Activated CD4-positive, alpha-beta T cell treated with anti-CD3 and anti-CD28 coated beads, Interleukin-2, amount 10 ng/mL, durations not matched to agents 24 days and 14 days (primary cell): ENCODE measurements around the gene CAND2. TPM values are rescaled to one million over a fixed set of nuclear protein-coding genes. Genes with fewer than 3 reads are reported as not detected.
A peak's percentile ranks its signal among the peaks of the same experiment; 100 is the strongest.
"Not testable (repeated sequence)": the region's sequence is repeated elsewhere in the genome, so short reads cannot be mapped to it uniquely, and the experiment has no call there.

Experiments
- DNase-seq: peaks from one replicate; pipeline ENCODE4 v3.0.0; 2022
- H3K27ac Mint-ChIP-seq: one replicate; pipeline ENCODE4 v1.8.0; 2022; ENCODE audit warnings: mild to moderate bottlenecking, mixed read lengths
- H3K27me3 Mint-ChIP-seq: one replicate; pipeline ENCODE4 v1.8.0; 2022; ENCODE audit warnings: mixed read lengths
- H3K36me3 Mint-ChIP-seq: one replicate; pipeline ENCODE4 v1.8.0; 2022; ENCODE audit warnings: low read depth, mild to moderate bottlenecking, mixed read lengths
- H3K4me1 Mint-ChIP-seq: one replicate; pipeline ENCODE4 v1.8.0; 2021; ENCODE audit warnings: mixed read lengths
- H3K4me3 Mint-ChIP-seq: one replicate; pipeline ENCODE4 v1.8.0; 2022; ENCODE audit warnings: mild to moderate bottlenecking, moderate library complexity, mixed read lengths
- H3K9me3 Mint-ChIP-seq: one replicate; pipeline ENCODE4 v1.8.0; 2021; ENCODE audit warnings: mixed read lengths
- intact Hi-C: fragments of 100-400 bp; cut with micrococcal nuclease; formaldehyde crosslinking; loops from one replicate; pipeline ENCODE4 v1.15.1; 2023
- total RNA-seq: library from RNA; stranded (reverse); gene quantifications from 2 replicates; pipeline ENCODE4 v1.2.3, GENCODE V29; 2022

The CAND2 gene
- total RNA-seq, 1 donor from 2014 or later, result 0.75 TPM

GRCh38 chr3:12835052-12835665, 38.7 kb downstream of the CAND2 start:
- no peaks in the 10 kb centered on the region for H3K27me3 Mint-ChIP-seq
- no peak overlapping the region for H3K27ac Mint-ChIP-seq
- DNase-seq, result no peak
- peaks cover 38% of the 10 kb centered on the region for H3K4me1 Mint-ChIP-seq
- intact Hi-C loops, result no loop called here
- H3K9me3 Mint-ChIP-seq, result no peaks in the 10 kb centered on the region
- H3K4me3 Mint-ChIP-seq, result no peak overlapping the region
- peaks cover 87% of the 10 kb centered on the region for H3K36me3 Mint-ChIP-seq

GRCh38 chr3:12837295-12837986, 41.0 kb downstream of the CAND2 start:
- H3K27ac Mint-ChIP-seq, result peak overlapping the region; percentile 32
- H3K4me1 Mint-ChIP-seq, result peaks cover 43% of the 10 kb centered on the region
- peak overlapping the region; percentile 97 for H3K4me3 Mint-ChIP-seq
- no peaks in the 10 kb centered on the region for H3K27me3 Mint-ChIP-seq
- no peaks in the 10 kb centered on the region for H3K9me3 Mint-ChIP-seq
- no peak for DNase-seq
- intact Hi-C loops, result no loop called here
- peaks cover 85% of the 10 kb centered on the region for H3K36me3 Mint-ChIP-seq

- Mint-ChIP-seq H3K4me3 (peak overlapping the region; percentile 97), H3K9me3 (no peaks in the 10 kb centered on the region), H3K4me1 (peaks cover 43% of the 10 kb centered on the region), H3K27ac (peak overlapping the region; percentile 82), H3K27me3 (no peaks in the 10 kb centered on the region), H3K36me3 (peaks cover 77% of the 10 kb centered on the region)
- DNase-seq, result no peak
- intact Hi-C loops, result no loop called here
Measured at GRCh38 chr3:12838179-12838965, 41.9 kb downstream of the CAND2 start.

GRCh38 chr3:12839156-12839946, 42.9 kb downstream of the CAND2 start:
- Mint-ChIP-seq H3K27me3 (no peaks in the 10 kb centered on the region), H3K4me3 (peak overlapping the region; percentile 97), H3K9me3 (no peaks in the 10 kb centered on the region), H3K36me3 (peaks cover 67% of the 10 kb centered on the region), H3K4me1 (peaks cover 43% of the 10 kb centered on the region), H3K27ac (peak overlapping the region; percentile 99)
- intact Hi-C loops, result no loop called here
- no peak for DNase-seq

GRCh38 chr3:12840148-12840547, 43.7 kb downstream of the CAND2 start:
- peaks cover 59% of the 10 kb centered on the region for H3K36me3 Mint-ChIP-seq
- peak overlapping the region; percentile 99 for H3K27ac Mint-ChIP-seq

GRCh38 chr3:12840591-12841148, 44.2 kb downstream of the CAND2 start:
- Mint-ChIP-seq H3K27me3 (no peaks in the 10 kb centered on the region), H3K9me3 (no peaks in the 10 kb centered on the region), H3K4me3 (peak overlapping the region; percentile 97), H3K4me1 (peaks cover 43% of the 10 kb centered on the region), H3K27ac (peak overlapping the region; percentile 99), H3K36me3 (peaks cover 55% of the 10 kb centered on the region)
- intact Hi-C loops, result loop anchor here (1.0 to 5.0 kb wide), 4 partner anchors 30 to 1282 kb away; partner anchors contain the start of genes CHCHD4, MKRN2 and RAF1
- DNase-seq, result no peak

More at GRCh38 chr3:12840148-12840547, 43.7 kb downstream of the CAND2 start:
- not testable (repeated sequence) for H3K9me3 Mint-ChIP-seq, DNase-seq, H3K27me3 Mint-ChIP-seq
- intact Hi-C loops, result loop anchor here (2.0 to 5.0 kb wide), 3 partner anchors 29 to 1282 kb away; partner anchors contain the start of genes CHCHD4 and MKRN2
- Mint-ChIP-seq H3K4me3 (peak overlapping the region; percentile 97), H3K4me1 (peaks cover 43% of the 10 kb centered on the region)

- DNase-seq, result peak; percentile 95
- Mint-ChIP-seq H3K36me3 (peaks cover 48% of the 10 kb centered on the region), H3K27ac (peak within 1 kb of the TSS; percentile 99), H3K4me3 (peak within 1 kb of the TSS; percentile 97), H3K27me3 (no peaks in the 10 kb centered on the region), H3K9me3 (no peaks in the 10 kb centered on the region), H3K4me1 (peaks cover 38% of the 10 kb centered on the region)
- intact Hi-C loops, result loop anchor here (1.0 to 5.0 kb wide), 4 partner anchors 31 to 1281 kb away; partner anchors contain the start of genes CHCHD4, MKRN2 and RAF1
Measured at GRCh38 chr3:12841149-12841969, 44.9 kb downstream of the CAND2 start, which contains the start of gene RPL32. RPL32 (minus strand) TSS chr3:12841565; CDS start chr3:12840237, 1,328 bp downstream.

- Mint-ChIP-seq H3K36me3 (peaks cover 44% of the 10 kb centered on the region), H3K4me1 (peaks cover 36% of the 10 kb centered on the region), H3K27me3 (no peaks in the 10 kb centered on the region), H3K27ac (peak overlapping the region; percentile 99), H3K9me3 (no peaks in the 10 kb centered on the region), H3K4me3 (peak overlapping the region; percentile 97)
- intact Hi-C loops, result loop anchor here (1.0 to 5.0 kb wide), 4 partner anchors 31 to 1280 kb away; partner anchors contain the start of genes CHCHD4, MKRN2 and RAF1
- no peak for DNase-seq
Measured at GRCh38 chr3:12841970-12842328, 45.5 kb downstream of the CAND2 start.

- H3K4me1 Mint-ChIP-seq, result peaks cover 32% of the 10 kb centered on the region
- peaks cover 39% of the 10 kb centered on the region for H3K36me3 Mint-ChIP-seq
- no peak overlapping the region for H3K4me3 Mint-ChIP-seq
- no peak for DNase-seq
- H3K27ac Mint-ChIP-seq, result peak overlapping the region; percentile 99
- H3K27me3 Mint-ChIP-seq, result no peaks in the 10 kb centered on the region
- H3K9me3 Mint-ChIP-seq, result no peaks in the 10 kb centered on the region
- intact Hi-C loops, result loop anchor here (5.0 kb wide), 1 partner anchor 1280 kb away; the partner anchor contains the start of gene CHCHD4
Measured at GRCh38 chr3:12842469-12842868, 46.0 kb downstream of the CAND2 start.

GRCh38 chr3:12845811-12846210, 49.3 kb downstream of the CAND2 start:
- intact Hi-C loops, result no loop called here
- H3K9me3 Mint-ChIP-seq, result no peaks in the 10 kb centered on the region
- no peak overlapping the region for H3K27ac Mint-ChIP-seq
- no peak for DNase-seq
- H3K36me3 Mint-ChIP-seq, result peaks cover 5% of the 10 kb centered on the region
- peaks cover 6% of the 10 kb centered on the region for H3K4me1 Mint-ChIP-seq
- H3K27me3 Mint-ChIP-seq, result no peaks in the 10 kb centered on the region
- H3K4me3 Mint-ChIP-seq, result no peak overlapping the region

GRCh38 chr3:12852201-12852600, 55.7 kb downstream of the CAND2 start:
- Mint-ChIP-seq H3K27me3 (peaks cover 16% of the 10 kb centered on the region), H3K4me1 (no peaks in the 10 kb centered on the region), H3K27ac (no peak overlapping the region), H3K4me3 (no peak overlapping the region), H3K36me3 (no peaks in the 10 kb centered on the region), H3K9me3 (no peaks in the 10 kb centered on the region)
- intact Hi-C loops, result no loop called here
- DNase-seq, result no peak

- H3K9me3 Mint-ChIP-seq, H3K4me3 Mint-ChIP-seq, H3K36me3 Mint-ChIP-seq, intact Hi-C loops, H3K27ac Mint-ChIP-seq, DNase-seq, H3K4me1 Mint-ChIP-seq: not testable (repeated sequence)
- H3K27me3 Mint-ChIP-seq, result peaks cover 21% of the 10 kb centered on the region
Measured at GRCh38 chr3:12853847-12854246, 57.4 kb downstream of the CAND2 start.
